Gastrocnemius medialis (tissue), 4 donors: ENCODE results near the gene RMC1. TPM values are rescaled to one million over a fixed set of nuclear protein-coding genes. Genes with fewer than 3 reads are reported as not detected.
"Not testable (repeated sequence)": the region's sequence is repeated elsewhere in the genome, so short reads cannot be mapped to it uniquely, and the experiment has no call there.

Experiments used
- ATAC-seq, 2 donors: fragments of 150-250 bp; one replicate each; pipeline ENCODE4 v1.9.1; 2016
- DNase-seq, 2 donors: peaks; one replicate each; pipeline ENCODE4 v3.0.0-alpha.2; 2019
- H3K27ac ChIP-seq, 4 donors: fragments of 200-600 bp; sonication (generic); 1 replicate in 1 of 4; 2 replicates in 3 of 4; pipeline ENCODE4 v1.5.1; 2016 to 2018; ENCODE audit warnings: mild to moderate bottlenecking in 2 of 4, moderate library complexity in 1 of 4
- H3K27me3 ChIP-seq, 3 donors: fragments of 200-600 bp; sonication (generic) in 2 of 3; 1 replicate in 1 of 3; 2 replicates in 2 of 3; pipeline versions ENCODE4 v1.5.1 to v1.6.0; 2016 to 2019; ENCODE audit warnings: mild to moderate bottlenecking in 1 of 3, moderate library complexity in 1 of 3
- H3K36me3 ChIP-seq, 2 donors: fragments of 200-600 bp; sonication (generic) in 1 of 2; one replicate each; pipeline ENCODE4 v1.5.1; 2017 to 2018
- H3K4me1 ChIP-seq, 2 donors: fragments of 200-600 bp; sonication (generic) in 1 of 2; one replicate each; pipeline ENCODE4 v1.5.1; 2016 to 2017; ENCODE audit warnings: mild to moderate bottlenecking in 2 of 2
- H3K4me3 ChIP-seq, 4 donors: fragments of 200-600 bp; sonication (generic) in 3 of 4; 1 replicate in 1 of 4; 2 replicates in 3 of 4; pipeline ENCODE4 v1.5.1; 2016 to 2019; ENCODE audit warnings: mild to moderate bottlenecking in 2 of 4
- H3K9me3 ChIP-seq, 3 donors: fragments of 200-600 bp; sonication (generic) in 2 of 3; 1 replicate in 1 of 3; 2 replicates in 2 of 3; pipeline ENCODE4 v1.5.1; 2016 to 2019
- POLR2A ChIP-seq, 2 donors: fragments of 450-650 bp; IDR thresholded peaks; one replicate each; pipeline ENCODE4 v1.6.1; 2017; ENCODE audit warnings: antibody characterized with exemption in 2 of 2, mild to moderate bottlenecking in 2 of 2, moderate library complexity in 2 of 2
- in situ Hi-C, 4 donors: fragments of 200-750 bp; cut with MboI; loops; one replicate each; pipeline versions ENCODE4 v1.15.0 to v1.8.0; 2017; ENCODE audit warnings: low sequenced_read_pairs in 4 of 4
- intact Hi-C: fragments of 100-400 bp; cut with DNase I; formaldehyde crosslinking; loops from one replicate; pipeline ENCODE4 v1.15.1; 2023; ENCODE audit warnings: low total_unique reads
- total RNA-seq, 4 donors: library from RNA; depleted of rRNA; stranded (reverse); fragments of >200 nt; gene quantifications; one replicate each; pipeline versions ENCODE4 v1.1.0 to v1.2.3, GENCODE V29; 2016
- TF ChIP-seq, protein P1 (sequence below), 5 experiments: fragments of 450-650 bp in 3 of 5; fragments of 200-600 bp in 2 of 5; sonication (generic) in 2 of 5; IDR thresholded peaks in 4 of 5; conservative IDR thresholded peaks in 1 of 5; 1 replicate in 4 of 5; 2 replicates in 1 of 5; pipeline ENCODE4 v1.5.1; 2016 to 2019; ENCODE audit warnings: antibody characterized with exemption in 5 of 5, mild to moderate bottlenecking in 3 of 5, moderate library complexity in 3 of 5

Gene RMC1
- total RNA-seq, 4 donors from 2014 or later, result 20.1 to 27.3 (median 25.2) TPM

DNA sequence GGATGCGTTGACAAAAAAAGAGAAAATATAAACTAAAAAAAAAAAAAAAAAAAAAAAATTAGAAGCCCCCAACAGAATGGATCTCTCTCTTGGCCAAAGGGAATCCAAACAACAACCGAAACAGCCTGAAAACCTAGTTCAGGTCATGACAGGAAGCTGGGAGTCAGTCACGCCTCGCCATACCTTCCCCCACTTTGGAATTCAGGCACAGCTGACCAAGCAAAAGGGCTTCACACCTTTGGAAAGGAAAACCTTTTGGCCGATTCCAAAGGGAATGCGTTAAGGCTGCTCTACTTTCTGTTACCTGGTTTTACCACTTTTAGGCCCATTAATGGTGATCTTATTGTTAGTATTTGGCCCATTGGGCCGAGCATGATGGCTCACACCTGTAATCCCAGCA is 17.9 kb upstream of the RMC1 start:
- H3K4me3 ChIP-seq, result no peak overlapping the region
- H3K27ac ChIP-seq, result no peak overlapping the region
- no peak for DNase-seq
- H3K9me3 ChIP-seq, result no peaks in the 10 kb centered on the region
- H3K36me3 ChIP-seq, result peaks cover 2 to 30% of the 10 kb centered on the region in 2 donors
- TF ChIP-seq, protein P1, sequence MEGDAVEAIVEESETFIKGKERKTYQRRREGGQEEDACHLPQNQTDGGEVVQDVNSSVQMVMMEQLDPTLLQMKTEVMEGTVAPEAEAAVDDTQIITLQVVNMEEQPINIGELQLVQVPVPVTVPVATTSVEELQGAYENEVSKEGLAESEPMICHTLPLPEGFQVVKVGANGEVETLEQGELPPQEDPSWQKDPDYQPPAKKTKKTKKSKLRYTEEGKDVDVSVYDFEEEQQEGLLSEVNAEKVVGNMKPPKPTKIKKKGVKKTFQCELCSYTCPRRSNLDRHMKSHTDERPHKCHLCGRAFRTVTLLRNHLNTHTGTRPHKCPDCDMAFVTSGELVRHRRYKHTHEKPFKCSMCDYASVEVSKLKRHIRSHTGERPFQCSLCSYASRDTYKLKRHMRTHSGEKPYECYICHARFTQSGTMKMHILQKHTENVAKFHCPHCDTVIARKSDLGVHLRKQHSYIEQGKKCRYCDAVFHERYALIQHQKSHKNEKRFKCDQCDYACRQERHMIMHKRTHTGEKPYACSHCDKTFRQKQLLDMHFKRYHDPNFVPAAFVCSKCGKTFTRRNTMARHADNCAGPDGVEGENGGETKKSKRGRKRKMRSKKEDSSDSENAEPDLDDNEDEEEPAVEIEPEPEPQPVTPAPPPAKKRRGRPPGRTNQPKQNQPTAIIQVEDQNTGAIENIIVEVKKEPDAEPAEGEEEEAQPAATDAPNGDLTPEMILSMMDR (IDR thresholded peaks at IDR 0.05 in 4 of 5, conservative IDR thresholded peaks at IDR 0.05 in 1 of 5), result no peak
- no peak for TF ChIP-seq POLR2A (IDR thresholded peaks at IDR 0.05)
- H3K4me1 ChIP-seq, result no peaks in the 10 kb centered on the region
- intact Hi-C loops, result no loop called here
- H3K27me3 ChIP-seq, result no peaks in the 10 kb centered on the region
- no peak for ATAC-seq
- in situ Hi-C loops, result no loop called here

DNA sequence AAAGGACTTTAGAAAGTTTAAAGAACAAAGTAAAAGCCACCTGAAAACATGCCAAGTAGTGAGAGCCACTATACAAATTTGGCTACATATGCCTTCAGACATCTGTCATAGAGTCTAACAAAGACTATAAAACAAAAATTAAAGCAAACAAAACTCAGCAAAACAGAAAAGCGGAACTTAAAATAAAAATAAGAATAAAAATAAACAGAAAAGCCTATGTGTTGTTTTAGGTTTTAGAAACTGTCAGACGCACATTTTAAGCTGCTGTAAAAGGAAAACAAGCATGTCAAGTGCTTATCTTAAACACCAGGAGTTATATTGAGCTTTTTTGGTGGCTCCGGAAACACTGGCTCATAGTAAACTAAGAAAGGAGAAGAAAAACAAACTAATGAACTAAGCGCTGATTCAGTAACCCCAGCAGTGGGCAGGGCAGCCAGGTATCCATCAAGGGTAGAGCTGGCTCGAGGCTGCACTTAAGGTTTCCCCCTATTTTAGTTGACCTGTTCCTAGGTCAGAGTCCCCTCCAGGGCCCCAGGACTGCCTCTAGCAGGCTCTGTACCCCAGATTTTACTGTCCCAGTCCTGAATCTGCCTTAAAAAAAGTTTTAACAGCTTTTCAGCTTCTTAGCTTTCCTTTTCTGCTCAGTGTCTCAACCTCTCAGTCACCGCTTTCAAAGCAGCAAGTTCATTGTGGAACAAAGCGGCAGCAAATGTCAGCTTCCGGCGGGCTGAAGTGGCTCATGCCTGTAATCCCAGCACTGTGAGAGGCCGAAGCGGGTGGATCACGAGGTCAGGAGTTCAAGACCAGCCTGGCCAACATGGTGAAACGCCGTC is 15.4 kb upstream of the RMC1 start:
- H3K9me3 ChIP-seq, result no peaks in the 10 kb centered on the region
- H3K4me3 ChIP-seq, result no peak overlapping the region
- no peaks in the 10 kb centered on the region for H3K27me3 ChIP-seq
- intact Hi-C loops (no loop called here), in situ Hi-C loops (no loop called here)
- no peak overlapping the region for H3K27ac ChIP-seq
- no peaks in the 10 kb centered on the region for H3K4me1 ChIP-seq
- TF ChIP-seq, protein P1 (IDR thresholded peaks at IDR 0.05 in 4 of 5, conservative IDR thresholded peaks at IDR 0.05 in 1 of 5), result no peak
- TF ChIP-seq POLR2A (IDR thresholded peaks at IDR 0.05), result no peak
- ATAC-seq (no peak), DNase-seq (no peak)
- peaks cover 0 to 5% of the 10 kb centered on the region in 2 donors for H3K36me3 ChIP-seq

DNA sequence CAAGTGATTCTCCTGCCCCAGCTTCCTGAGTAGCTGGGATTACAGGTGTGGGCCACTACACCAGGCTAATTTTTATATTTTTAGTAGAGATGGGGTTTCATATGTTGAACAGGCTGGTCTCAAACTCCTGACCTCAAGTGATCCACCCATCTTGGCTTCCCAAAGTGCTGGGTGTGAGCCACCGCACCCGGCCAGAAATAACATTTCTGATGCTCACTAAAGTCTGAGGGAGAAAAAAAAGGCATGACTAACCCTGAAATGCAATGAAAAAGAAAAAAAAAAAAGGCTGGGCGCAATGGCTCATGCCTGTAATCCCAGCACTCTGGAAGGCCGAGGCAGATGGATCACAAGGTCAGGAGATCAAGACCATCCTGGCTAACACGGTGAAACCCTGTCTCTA is 13.7 kb upstream of the RMC1 start:
- DNase-seq, intact Hi-C loops, H3K4me1 ChIP-seq, H3K9me3 ChIP-seq, H3K27ac ChIP-seq, H3K4me3 ChIP-seq, ATAC-seq, in situ Hi-C loops, H3K36me3 ChIP-seq, H3K27me3 ChIP-seq: not testable (repeated sequence)

DNA sequence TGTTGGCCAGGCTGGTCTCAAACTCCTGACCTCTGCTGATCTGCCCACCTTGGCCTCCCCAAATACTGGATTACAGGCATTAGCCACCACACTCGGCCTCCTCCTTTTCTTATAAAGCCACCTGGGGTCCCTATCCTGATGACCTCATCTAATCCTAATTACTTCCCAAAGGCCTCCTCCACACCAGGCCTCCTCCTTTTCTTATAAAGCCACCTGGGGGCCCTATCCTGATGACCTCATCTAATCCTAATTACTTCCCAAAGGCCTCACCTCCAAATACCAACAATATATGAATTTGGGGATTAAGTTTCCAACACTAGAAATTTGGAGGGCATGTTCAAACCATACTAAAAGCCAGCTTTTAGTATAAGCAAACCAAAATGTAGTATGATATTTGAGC is 9.7 kb upstream of the RMC1 start:
- DNase-seq, result no peak
- H3K4me1 ChIP-seq, result no peaks in the 10 kb centered on the region
- ATAC-seq, result no peak
- H3K9me3 ChIP-seq, result no peaks in the 10 kb centered on the region
- intact Hi-C loops, result no loop called here
- no peaks in the 10 kb centered on the region for H3K36me3 ChIP-seq
- no peak overlapping the region for H3K27ac ChIP-seq
- in situ Hi-C loops, result no loop called here
- no peaks in the 10 kb centered on the region for H3K27me3 ChIP-seq
- no peak overlapping the region for H3K4me3 ChIP-seq
- TF ChIP-seq, protein P1 (IDR thresholded peaks at IDR 0.05 in 4 of 5, conservative IDR thresholded peaks at IDR 0.05 in 1 of 5), result no peak
- no peak for TF ChIP-seq POLR2A (IDR thresholded peaks at IDR 0.05)

DNA sequence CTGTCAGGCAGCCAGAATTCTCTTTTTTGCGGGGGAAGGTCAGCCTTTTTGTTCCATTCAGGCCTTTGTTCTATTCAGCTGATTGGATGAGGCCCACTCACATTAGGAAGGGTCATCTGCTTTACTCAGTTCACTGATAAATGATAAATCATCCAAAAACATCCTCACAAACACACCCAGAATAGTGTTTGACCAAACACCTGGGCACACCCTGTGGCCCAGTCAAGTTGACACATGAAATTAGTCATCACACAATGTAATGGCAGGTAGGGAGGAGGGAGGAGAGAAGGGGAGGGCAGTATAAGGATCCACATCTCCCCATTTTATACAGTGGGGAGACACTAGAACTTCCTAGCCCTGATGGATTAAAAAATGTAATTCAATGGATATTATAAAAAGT is 8.3 kb upstream of the RMC1 start:
- Histone ChIP-seq H3K36me3 (no peaks in the 10 kb centered on the region), H3K27me3 (no peaks in the 10 kb centered on the region), H3K9me3 (no peaks in the 10 kb centered on the region), H3K4me1 (no peaks in the 10 kb centered on the region), H3K27ac (no peak overlapping the region), H3K4me3 (no peak overlapping the region)
- DNase-seq, result no peak
- intact Hi-C loops (no loop called here), in situ Hi-C loops (no loop called here)
- TF ChIP-seq, protein P1 (IDR thresholded peaks at IDR 0.05 in 4 of 5, conservative IDR thresholded peaks at IDR 0.05 in 1 of 5), result no peak
- TF ChIP-seq POLR2A (IDR thresholded peaks at IDR 0.05), result no peak
- ATAC-seq, result no peak
